Psoas muscle (tissue), 8 donors: ENCODE data around the gene MT1X. TPM values are rescaled to one million over a fixed set of nuclear protein-coding genes. Genes with fewer than 3 reads are reported as not detected.

Experiments used
- ATAC-seq, 4 donors: fragments of 200-7000 bp; cut with Tn5 transposase; one replicate each; pipeline ENCODE4 v1.9.1; 2020; ENCODE audit warnings: moderate library complexity in 3 of 4, mild to moderate bottlenecking in 2 of 4
- DNase-seq, 2 donors: peaks; one replicate each; pipeline ENCODE4 v3.0.0-alpha.2; 2020
- H3K27ac ChIP-seq: fragments of 200-600 bp; one replicate; pipeline ENCODE4 v1.8.0; 2022
- H3K27me3 ChIP-seq, 3 donors: fragments of 200-600 bp in 1 of 3; one replicate each; pipeline versions ENCODE4 v1.6.1 to v1.8.0; 2013 to 2022; ENCODE audit warnings: low read length in 2 of 3, mild to moderate bottlenecking in 2 of 3, moderate library complexity in 1 of 3; ENCODE audit not compliant: insufficient read depth in 3 of 3
- H3K36me3 ChIP-seq, 2 donors: fragments of 200-600 bp in 1 of 2; one replicate each; pipeline versions ENCODE4 v1.6.1 to v1.8.0; 2013 to 2022; ENCODE audit warnings: low read depth in 1 of 2, mild to moderate bottlenecking in 1 of 2, moderate library complexity in 1 of 2; ENCODE audit not compliant: insufficient read depth in 1 of 2
- H3K4me1 ChIP-seq: fragments of 200-600 bp; one replicate; pipeline ENCODE4 v1.8.0; 2022
- H3K4me3 ChIP-seq: fragments of 200-600 bp; one replicate; pipeline ENCODE4 v1.8.0; 2022; ENCODE audit warnings: mild to moderate bottlenecking
- H3K9me3 ChIP-seq: fragments of 200-600 bp; one replicate; pipeline ENCODE4 v1.8.0; 2022
- WGBS, 3 donors: extraction: QIAGEN DNeasy Blood & Tissue Kit; methylation state at CpG; one replicate each; pipeline versions ENCODE4 v1.1.6 to v1.1.7; 2013; 5-methylcytosine and 5-hydroxymethylcytosine counted together
- intact Hi-C, 2 donors: fragments of 100-400 bp; cut with DNase I; formaldehyde crosslinking; loops; one replicate each; pipeline versions ENCODE4 v1.11.0 to v1.14.2; 2022
- polyA plus RNA-seq, 3 donors: library from polyadenylated mRNA; stranded (reverse); fragments of 200-250 nt; gene quantifications; one replicate each; pipeline ENCODE4 v1.2.3, GENCODE V29; 2013
- total RNA-seq, 4 donors: library from RNA; stranded (reverse); fragmentation: NEBNext Ultra II Directional in 2 of 4; extraction: Animal tissue kit (Norgen Biotek cat#: 25700) in 2 of 4; gene quantifications; one replicate each; pipeline versions ENCODE4 v1.2.1 to v1.2.4, GENCODE V29; 2021 to 2023
- TF ChIP-seq, protein P1 (sequence below): fragments of 200-600 bp; IDR thresholded peaks from one replicate; pipeline ENCODE4 v1.8.0; 2022; ENCODE audit warnings: antibody characterized with exemption
- donor health status: healthy with polysubstance abuse.
- donor health status: DM: no; HTN: no; CAD: no; lungs with moderate emphysema.
- donor health status: Bipolar disorder and iron deficiency.
- donor health status: healthy.
- donor health status: DM: yes; HTN: yes; CAD: no.
- donor health status: DM: no; HTN: no; CAD: no.
- donor health status: DM: no; HTN: no; CAD: no.
- donor health status: DM: yes; HTN: yes; CAD: no.

MT1X gene
- total and polyA plus RNA-seq, 7 donors = 481 to 16,364 (median 4,271) TPM

DNA sequence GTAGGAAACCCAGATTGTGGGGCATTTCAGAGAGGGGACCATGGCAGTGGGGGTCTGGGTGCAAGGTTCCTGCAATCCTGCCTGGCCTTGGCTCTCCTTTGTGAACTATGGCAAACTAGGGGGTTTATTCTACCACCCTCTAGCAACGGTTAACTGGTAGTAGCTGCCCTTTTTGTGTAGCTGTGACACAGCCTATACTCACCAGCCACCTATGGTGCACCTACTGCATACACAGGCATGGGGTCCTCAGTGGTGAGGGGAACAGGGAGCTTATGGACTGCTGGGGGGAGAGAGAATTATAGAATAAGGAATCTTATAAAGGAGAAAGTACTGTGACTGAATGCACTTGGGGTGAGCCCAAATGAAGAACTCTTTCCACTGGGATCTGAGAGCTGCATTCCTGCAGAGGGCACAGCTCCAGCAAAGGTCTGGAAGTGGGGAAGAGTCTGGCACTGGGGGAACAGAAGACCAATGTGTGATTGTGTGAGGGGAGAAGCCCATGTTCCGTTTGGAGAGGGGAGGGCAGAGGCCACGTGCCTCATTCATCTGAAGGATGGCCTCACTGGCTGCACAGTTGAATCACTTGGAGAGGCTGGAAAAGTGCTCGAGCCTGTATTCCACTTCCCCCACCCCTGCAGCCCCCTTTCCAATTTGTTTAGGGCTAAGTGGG, 2.1 kb downstream of the MT1X start:
- TF ChIP-seq, protein P1, sequence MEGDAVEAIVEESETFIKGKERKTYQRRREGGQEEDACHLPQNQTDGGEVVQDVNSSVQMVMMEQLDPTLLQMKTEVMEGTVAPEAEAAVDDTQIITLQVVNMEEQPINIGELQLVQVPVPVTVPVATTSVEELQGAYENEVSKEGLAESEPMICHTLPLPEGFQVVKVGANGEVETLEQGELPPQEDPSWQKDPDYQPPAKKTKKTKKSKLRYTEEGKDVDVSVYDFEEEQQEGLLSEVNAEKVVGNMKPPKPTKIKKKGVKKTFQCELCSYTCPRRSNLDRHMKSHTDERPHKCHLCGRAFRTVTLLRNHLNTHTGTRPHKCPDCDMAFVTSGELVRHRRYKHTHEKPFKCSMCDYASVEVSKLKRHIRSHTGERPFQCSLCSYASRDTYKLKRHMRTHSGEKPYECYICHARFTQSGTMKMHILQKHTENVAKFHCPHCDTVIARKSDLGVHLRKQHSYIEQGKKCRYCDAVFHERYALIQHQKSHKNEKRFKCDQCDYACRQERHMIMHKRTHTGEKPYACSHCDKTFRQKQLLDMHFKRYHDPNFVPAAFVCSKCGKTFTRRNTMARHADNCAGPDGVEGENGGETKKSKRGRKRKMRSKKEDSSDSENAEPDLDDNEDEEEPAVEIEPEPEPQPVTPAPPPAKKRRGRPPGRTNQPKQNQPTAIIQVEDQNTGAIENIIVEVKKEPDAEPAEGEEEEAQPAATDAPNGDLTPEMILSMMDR = no peak
- peak overlapping the region; percentile 88 for H3K4me3 ChIP-seq
- 18 to 35% (median 19%) methylated on average over 4 of the region's 4 CpGs for WGBS, 3 donors
- intact Hi-C loops = no loop called here
- H3K9me3 ChIP-seq = no peaks in the 10 kb centered on the region
- peak overlapping the region; percentile 92 for H3K27ac ChIP-seq
- H3K27me3 ChIP-seq = no peaks in the 10 kb centered on the region
- peaks cover 40% of the 10 kb centered on the region for H3K4me1 ChIP-seq
- no peaks in the 10 kb centered on the region for H3K36me3 ChIP-seq
- DNase-seq (peak; percentile 62 to 76), ATAC-seq (peak in 3 of 4 donors; percentile 8 to 29 (median 27))

DNA sequence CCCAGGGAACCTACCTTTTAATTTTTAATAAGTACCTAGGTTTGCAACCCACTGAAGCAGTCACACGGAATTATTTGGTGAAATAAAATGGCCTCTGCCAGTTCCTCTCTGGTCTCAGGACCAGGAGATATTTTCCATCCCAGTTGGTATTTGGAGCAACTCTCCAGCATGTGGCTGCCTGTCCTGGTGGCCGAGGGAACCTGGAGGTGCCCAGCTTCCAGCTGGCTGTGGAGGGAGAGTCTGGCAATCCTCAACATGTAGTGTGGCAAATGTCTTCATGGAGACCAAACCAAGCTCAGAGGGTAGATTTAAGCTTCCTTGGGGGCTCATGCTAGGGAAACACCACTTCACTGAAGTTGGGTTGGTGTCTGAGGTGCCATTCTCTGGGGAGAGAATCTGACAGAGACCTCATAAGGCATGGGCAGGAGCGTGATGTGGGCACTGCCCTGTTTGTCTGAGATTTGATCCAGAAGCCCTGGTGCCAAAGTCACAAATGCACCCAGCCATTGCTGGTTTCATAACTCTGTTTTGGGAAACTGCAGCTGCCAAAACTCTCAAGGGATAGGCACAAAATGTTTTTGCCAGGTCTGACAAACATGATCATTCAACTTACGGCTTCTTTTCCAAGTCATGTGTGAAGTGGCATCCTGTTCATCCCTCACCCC, 2.8 kb downstream of the MT1X start:
- peak overlapping the region; percentile 88 for H3K4me3 ChIP-seq
- TF ChIP-seq, protein P1 = no peak

DNA sequence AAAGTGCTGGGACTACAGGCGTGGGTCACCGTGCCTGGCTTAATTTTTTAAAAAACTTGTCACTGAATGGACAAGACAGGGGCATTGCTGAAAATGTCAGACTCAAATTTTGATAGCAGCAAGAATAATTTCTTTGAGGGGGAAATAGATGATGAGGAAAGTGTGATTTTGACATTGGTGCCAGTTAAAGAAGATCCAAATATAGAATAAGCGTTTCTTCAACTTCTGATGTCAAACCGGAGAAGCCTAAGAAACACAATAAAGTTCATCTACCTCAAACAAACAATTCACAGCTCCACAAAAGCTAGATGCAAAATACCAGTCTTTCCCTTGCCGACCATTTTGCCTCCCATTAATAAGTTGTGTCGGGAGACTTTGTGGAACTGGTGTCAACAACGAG, 4.5 kb downstream of the MT1X start:
- H3K9me3 ChIP-seq = no peaks in the 10 kb centered on the region
- TF ChIP-seq, protein P1 = no peak
- no peak overlapping the region for H3K4me3 ChIP-seq
- no peaks in the 10 kb centered on the region for H3K27me3 ChIP-seq
- H3K36me3 ChIP-seq = no peaks in the 10 kb centered on the region
- intact Hi-C loops = no loop called here
- H3K27ac ChIP-seq = no peak overlapping the region
- ATAC-seq (no peak), DNase-seq (no peak)
- peaks cover 23% of the 10 kb centered on the region for H3K4me1 ChIP-seq
- WGBS, 3 donors = 95 to 97% (median 95%) methylated on average over 7 of the region's 7 CpGs

More for the DNA sequence above, 2.8 kb downstream of the MT1X start:
- H3K9me3 ChIP-seq = no peaks in the 10 kb centered on the region
- 22 to 30% (median 30%) methylated on average over 4 of the region's 4 CpGs for WGBS, 3 donors
- H3K36me3 ChIP-seq = no peaks in the 10 kb centered on the region
- peak overlapping the region; percentile 92 for H3K27ac ChIP-seq
- intact Hi-C loops = no loop called here
- peaks cover 38% of the 10 kb centered on the region for H3K4me1 ChIP-seq
- peak; percentile 29 to 49 (median 42) for ATAC-seq
- H3K27me3 ChIP-seq = no peaks in the 10 kb centered on the region
- peak; percentile 65 to 80 for DNase-seq

DNA sequence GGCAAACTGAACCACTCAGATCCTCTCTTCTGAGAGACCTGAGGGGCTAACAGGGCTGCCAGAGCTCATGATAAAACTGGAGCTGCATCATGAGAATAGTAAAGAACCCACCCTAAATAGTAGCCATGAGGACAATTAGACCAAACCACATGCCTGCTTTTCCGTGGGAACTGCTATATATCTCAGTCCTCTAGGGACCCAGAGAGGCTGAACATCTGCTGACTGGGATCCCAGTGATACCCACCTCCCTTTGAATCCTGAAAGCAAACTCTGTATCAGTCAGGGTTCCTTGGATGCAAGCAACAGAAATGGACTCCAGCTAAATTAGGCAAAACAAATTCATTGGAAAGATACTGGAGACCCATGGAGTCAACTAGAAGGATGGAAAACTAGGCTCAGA, 6.5 kb downstream of the MT1X start:
- no peaks in the 10 kb centered on the region for H3K36me3 ChIP-seq
- no peak overlapping the region for H3K27ac ChIP-seq
- H3K27me3 ChIP-seq = no peaks in the 10 kb centered on the region
- H3K4me3 ChIP-seq = no peak overlapping the region
- TF ChIP-seq, protein P1 = no peak
- no peaks in the 10 kb centered on the region for H3K9me3 ChIP-seq
- DNase-seq = no peak
- WGBS, 3 donors = 38 to 43% (median 39%) methylated on average over 1 of the region's 1 CpG
- intact Hi-C loops = no loop called here
- H3K4me1 ChIP-seq = peaks cover 23% of the 10 kb centered on the region
- no peak for ATAC-seq
